HL-60 (cell line): ENCODE data around the gene HNF1B.

Experiments
- GABPA ChIP-seq: IDR thresholded peaks from 2 replicates; pipeline ENCODE4 v1.6.1; 2012; ENCODE audit warnings: low read depth
- REST ChIP-seq: IDR thresholded peaks from 2 replicates; pipeline ENCODE4 v1.6.1; 2012; ENCODE audit warnings: low read depth; ENCODE audit not compliant: insufficient replicate concordance
- TF ChIP-seq, protein P1 (sequence below): IDR thresholded peaks from one replicate; pipeline ENCODE4 v1.5.1; 2011; ENCODE audit warnings: low read length, control low read depth, inconsistent platforms; ENCODE audit not compliant: insufficient read depth

- TF ChIP-seq, protein P1, sequence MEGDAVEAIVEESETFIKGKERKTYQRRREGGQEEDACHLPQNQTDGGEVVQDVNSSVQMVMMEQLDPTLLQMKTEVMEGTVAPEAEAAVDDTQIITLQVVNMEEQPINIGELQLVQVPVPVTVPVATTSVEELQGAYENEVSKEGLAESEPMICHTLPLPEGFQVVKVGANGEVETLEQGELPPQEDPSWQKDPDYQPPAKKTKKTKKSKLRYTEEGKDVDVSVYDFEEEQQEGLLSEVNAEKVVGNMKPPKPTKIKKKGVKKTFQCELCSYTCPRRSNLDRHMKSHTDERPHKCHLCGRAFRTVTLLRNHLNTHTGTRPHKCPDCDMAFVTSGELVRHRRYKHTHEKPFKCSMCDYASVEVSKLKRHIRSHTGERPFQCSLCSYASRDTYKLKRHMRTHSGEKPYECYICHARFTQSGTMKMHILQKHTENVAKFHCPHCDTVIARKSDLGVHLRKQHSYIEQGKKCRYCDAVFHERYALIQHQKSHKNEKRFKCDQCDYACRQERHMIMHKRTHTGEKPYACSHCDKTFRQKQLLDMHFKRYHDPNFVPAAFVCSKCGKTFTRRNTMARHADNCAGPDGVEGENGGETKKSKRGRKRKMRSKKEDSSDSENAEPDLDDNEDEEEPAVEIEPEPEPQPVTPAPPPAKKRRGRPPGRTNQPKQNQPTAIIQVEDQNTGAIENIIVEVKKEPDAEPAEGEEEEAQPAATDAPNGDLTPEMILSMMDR = no peak
- no peak for TF ChIP-seq GABPA
- TF ChIP-seq REST = no peak
These were observed 80.6 kb downstream of the HNF1B start for GRCh38 chr17:37664214-37664613.
